Spleen (tissue), 7 donors: Measurements from ENCODE around the gene SLC26A1.

ENCODE experiments used
- POLR2A ChIP-seq, 3 donors: fragments of 450-650 bp; IDR thresholded peaks; one replicate each; pipeline ENCODE4 v1.5.1; 2017; ENCODE audit warnings: antibody characterized with exemption in 3 of 3, mild to moderate bottlenecking in 1 of 3
- TF ChIP-seq, protein P1 (sequence below), 11 experiments: fragments of 200-600 bp in 7 of 11; fragments of 450-650 bp in 4 of 11; sonication (generic) in 4 of 11; IDR thresholded peaks in 8 of 11; conservative IDR thresholded peaks in 3 of 11; 1 replicate in 7 of 11; 2 replicates in 4 of 11; pipeline versions ENCODE4 v1.4.0 to v1.8.0; 2016 to 2021; ENCODE audit warnings: antibody characterized with exemption in 11 of 11, inconsistent platforms in 4 of 11, mild to moderate bottlenecking in 1 of 11
- donor health status: DM: no; HTN: no; CAD: no; lungs with moderate emphysema.
- donor health status: DM: no; HTN: no; CAD: no.
- donor health status: DM: no; HTN: no; CAD: no.

DNA sequence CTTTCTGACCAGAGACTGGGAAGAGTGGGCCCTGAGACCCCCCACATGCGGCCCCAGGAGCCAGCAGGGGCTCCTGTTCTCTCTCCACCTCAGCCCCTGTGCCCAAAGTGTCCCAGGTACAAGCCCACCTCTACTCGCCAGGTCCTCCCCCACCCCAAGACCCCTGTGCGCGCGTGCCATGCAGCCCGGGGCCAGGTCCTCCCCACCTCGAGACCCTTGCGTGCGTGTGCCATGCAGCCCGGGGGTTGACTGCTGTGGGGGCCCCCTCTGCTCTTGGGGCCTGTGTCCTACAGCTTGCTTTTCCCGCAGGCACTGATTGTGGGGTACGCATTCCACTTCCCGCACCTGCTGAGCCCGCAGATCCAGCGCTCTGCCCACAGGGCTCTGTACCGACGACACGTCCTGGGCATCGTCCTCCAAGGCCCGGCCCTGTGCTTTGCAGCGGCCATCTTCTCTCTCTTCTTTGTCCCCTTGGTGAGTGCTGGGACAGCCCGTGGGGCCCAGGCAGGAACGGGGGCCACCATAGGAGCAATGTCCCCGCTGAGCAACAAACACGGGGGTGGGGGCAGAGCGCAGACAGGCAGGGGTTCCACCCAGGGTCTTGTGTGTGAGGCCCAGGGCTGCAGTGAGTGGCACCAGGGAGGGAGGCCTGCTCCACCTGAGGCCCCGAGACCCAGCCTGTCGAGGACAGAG, 40.2 kb downstream of the SLC26A1 start:
- TF ChIP-seq, protein P1, sequence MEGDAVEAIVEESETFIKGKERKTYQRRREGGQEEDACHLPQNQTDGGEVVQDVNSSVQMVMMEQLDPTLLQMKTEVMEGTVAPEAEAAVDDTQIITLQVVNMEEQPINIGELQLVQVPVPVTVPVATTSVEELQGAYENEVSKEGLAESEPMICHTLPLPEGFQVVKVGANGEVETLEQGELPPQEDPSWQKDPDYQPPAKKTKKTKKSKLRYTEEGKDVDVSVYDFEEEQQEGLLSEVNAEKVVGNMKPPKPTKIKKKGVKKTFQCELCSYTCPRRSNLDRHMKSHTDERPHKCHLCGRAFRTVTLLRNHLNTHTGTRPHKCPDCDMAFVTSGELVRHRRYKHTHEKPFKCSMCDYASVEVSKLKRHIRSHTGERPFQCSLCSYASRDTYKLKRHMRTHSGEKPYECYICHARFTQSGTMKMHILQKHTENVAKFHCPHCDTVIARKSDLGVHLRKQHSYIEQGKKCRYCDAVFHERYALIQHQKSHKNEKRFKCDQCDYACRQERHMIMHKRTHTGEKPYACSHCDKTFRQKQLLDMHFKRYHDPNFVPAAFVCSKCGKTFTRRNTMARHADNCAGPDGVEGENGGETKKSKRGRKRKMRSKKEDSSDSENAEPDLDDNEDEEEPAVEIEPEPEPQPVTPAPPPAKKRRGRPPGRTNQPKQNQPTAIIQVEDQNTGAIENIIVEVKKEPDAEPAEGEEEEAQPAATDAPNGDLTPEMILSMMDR (IDR thresholded peaks at IDR 0.05 in 8 of 11, conservative IDR thresholded peaks at IDR 0.05 in 3 of 11) = no peak
- no peak for TF ChIP-seq POLR2A (IDR thresholded peaks at IDR 0.05)
